Inflammatory macrophage treated with lipopolysaccharide for 4 hours (primary cell): Measurements from ENCODE around the gene OR2D3.
"Not testable (repeated sequence)": the region's sequence is repeated elsewhere in the genome, so short reads cannot be mapped to it uniquely, and the experiment has no call there.

ENCODE experiments used
- DNase-seq: peaks from one replicate; pipeline ENCODE4 v3.0.0-alpha.2; 2020

OR2D3 gene

GRCh38 chr11:6928916-6929315 is 8.1 kb downstream of the OR2D3 start:
- DNase-seq: no peak

- DNase-seq: no peak
These were observed 10.4 kb downstream of the OR2D3 start for GRCh38 chr11:6931146-6931713.

- no peak for DNase-seq
These were observed 11.3 kb downstream of the OR2D3 start for GRCh38 chr11:6932145-6932544.

- DNase-seq: no peak
These were observed 21.2 kb downstream of the OR2D3 start for GRCh38 chr11:6941970-6942369.

- DNase-seq: no peak
These were observed 22.3 kb downstream of the OR2D3 start for GRCh38 chr11:6943131-6943530.

GRCh38 chr11:6954248-6954647 is 33.4 kb downstream of the OR2D3 start:
- not testable (repeated sequence) for DNase-seq

GRCh38 chr11:6962141-6962540 is 41.3 kb downstream of the OR2D3 start:
- DNase-seq: no peak

GRCh38 chr11:6962673-6963072 is 41.9 kb downstream of the OR2D3 start:
- DNase-seq: no peak

GRCh38 chr11:6968816-6969215 is 48.0 kb downstream of the OR2D3 start:
- no peak for DNase-seq

GRCh38 chr11:6969854-6970253 is 49.1 kb downstream of the OR2D3 start:
- DNase-seq: not testable (repeated sequence)
